CD8-positive, alpha-beta memory T cell (primary cell): ENCODE results near the gene PLEKHS1. TPM values are rescaled to one million over a fixed set of nuclear protein-coding genes. Genes with fewer than 3 reads are reported as not detected.
A peak's percentile ranks its signal among the peaks of the same experiment; 100 is the strongest.

ENCODE experiments used
- CTCF ChIA-PET: fragments of 350-600 bp; sonication (Branson Sonifier 250); formaldehyde crosslinking; loops from one replicate; lab custom pipeline; 2021; ENCODE audit warnings: antibody characterized with exemption; lab: Charles Lee
- POLR2A ChIA-PET: fragments of 350-600 bp; sonication (Branson Sonifier 250); formaldehyde crosslinking; loops from one replicate; lab custom pipeline; 2021; ENCODE audit warnings: antibody characterized with exemption; lab: Charles Lee
- DNase-seq, 5 donors: peaks; one replicate each; pipeline versions ENCODE4 v3.0.0 to v3.0.0-alpha.2; 2020 to 2022; ENCODE audit warnings: mixed read lengths in 1 of 5
- H3K27ac ChIP-seq: one replicate; pipeline ENCODE4 v1.7.0; 2013; ENCODE audit warnings: low read depth, mild to moderate bottlenecking, low read length, moderate library complexity
- H3K27me3 ChIP-seq: 2 replicates; pipeline ENCODE4 v1.7.0; 2013; ENCODE audit warnings: low read length, mild to moderate bottlenecking; ENCODE audit not compliant: insufficient read depth, poor library complexity, severe bottlenecking
- H3K36me3 ChIP-seq: 2 replicates; pipeline ENCODE4 v1.7.0; 2013; ENCODE audit warnings: mild to moderate bottlenecking, low read length, moderate library complexity; ENCODE audit not compliant: insufficient read depth
- H3K4me1 ChIP-seq: 2 replicates; pipeline ENCODE4 v1.7.0; 2013; ENCODE audit warnings: mild to moderate bottlenecking, low read length, moderate library complexity; ENCODE audit not compliant: insufficient read depth
- H3K4me3 ChIP-seq: 2 replicates; pipeline ENCODE4 v1.7.0; 2013; ENCODE audit warnings: mild to moderate bottlenecking, low read length
- H3K9me3 ChIP-seq: 2 replicates; pipeline ENCODE4 v1.7.0; 2013; ENCODE audit warnings: mild to moderate bottlenecking, low read length
- H3K27ac Mint-ChIP-seq, 8 donors: one replicate each; pipeline ENCODE4 v1.8.0; 2020 to 2021; ENCODE audit warnings: mixed read lengths in 8 of 8, mild to moderate bottlenecking in 6 of 8, inconsistent platforms in 3 of 8, moderate library complexity in 3 of 8
- H3K27me3 Mint-ChIP-seq, 2 donors: one replicate each; pipeline ENCODE4 v1.8.0; 2020 to 2021; ENCODE audit warnings: mixed read lengths in 2 of 2, mild to moderate bottlenecking in 1 of 2, moderate library complexity in 1 of 2
- H3K36me3 Mint-ChIP-seq, 3 donors: one replicate each; pipeline ENCODE4 v1.8.0; 2020 to 2021; ENCODE audit warnings: mixed read lengths in 3 of 3, inconsistent platforms in 1 of 3, mild to moderate bottlenecking in 1 of 3
- H3K4me1 Mint-ChIP-seq, 3 donors: one replicate each; pipeline ENCODE4 v1.8.0; 2020 to 2021; ENCODE audit warnings: mixed read lengths in 3 of 3, inconsistent platforms in 1 of 3, mild to moderate bottlenecking in 1 of 3
- H3K4me3 Mint-ChIP-seq, 7 donors: one replicate each; pipeline ENCODE4 v1.8.0; 2020 to 2021; ENCODE audit warnings: mixed read lengths in 7 of 7, mild to moderate bottlenecking in 6 of 7, moderate library complexity in 4 of 7, inconsistent platforms in 2 of 7
- H3K9me3 Mint-ChIP-seq, 5 donors: one replicate each; pipeline ENCODE4 v1.8.0; 2020 to 2022; ENCODE audit warnings: mixed read lengths in 5 of 5, mild to moderate bottlenecking in 3 of 5, moderate library complexity in 2 of 5, inconsistent platforms in 1 of 5
- polyA plus RNA-seq: library from polyadenylated mRNA; unstranded; fragments of 300-500 nt; fragmentation: Illumina TruSeq; gene quantifications from one replicate; pipeline ENCODE4 v1.2.3, GENCODE V29; 2021
- total RNA-seq, 2 experiments: library from RNA; stranded (reverse); gene quantifications; one replicate each; pipeline ENCODE4 v1.2.3, GENCODE V29; 2021

The PLEKHS1 gene
- total and polyA plus RNA-seq, 3 experiments from 2014 or later = not detected

- DNase-seq = no peak
- H3K4me3 ChIP-seq = no peak overlapping the region
- no peak overlapping the region for H3K4me3 Mint-ChIP-seq
- H3K9me3 ChIP-seq = no peaks in the 10 kb centered on the region
- ChIA-PET CTCF (interaction anchor here (1.1 to 1.2 kb wide), 2 partner anchors 8 to 11 kb away, joined by 3 read pairs; no protein-coding TSS in a partner anchor), POLR2A (no interaction called here)
- no peaks in the 10 kb centered on the region for H3K27me3 ChIP-seq
- no peaks in the 10 kb centered on the region for H3K27me3 Mint-ChIP-seq
- H3K9me3 Mint-ChIP-seq = no peaks in the 10 kb centered on the region
- H3K4me1 ChIP-seq = no peaks in the 10 kb centered on the region
- peak overlapping the region in 1 of 8 donors; percentile 15 for H3K27ac Mint-ChIP-seq
- H3K36me3 Mint-ChIP-seq = peaks cover 8 to 73% (median 18%) of the 10 kb centered on the region in 3 donors
- H3K4me1 Mint-ChIP-seq = peaks cover 24 to 40% (median 35%) of the 10 kb centered on the region in 3 donors
- H3K36me3 ChIP-seq = peaks cover 5% of the 10 kb centered on the region
- H3K27ac ChIP-seq = no peak overlapping the region
Measured at GRCh38 chr10:113712755-113713639, 38.5 kb upstream of the PLEKHS1 start.

GRCh38 chr10:113713640-113713982 is 37.9 kb upstream of the PLEKHS1 start:
- no peaks in the 10 kb centered on the region for H3K4me1 ChIP-seq
- no peak overlapping the region for H3K4me3 Mint-ChIP-seq
- no peak overlapping the region for H3K4me3 ChIP-seq
- DNase-seq = no peak
- H3K27ac ChIP-seq = no peak overlapping the region
- ChIA-PET POLR2A (no interaction called here), CTCF (interaction anchor here (1.1 to 1.2 kb wide), 2 partner anchors 9 to 12 kb away, joined by 3 read pairs; no protein-coding TSS in a partner anchor)
- H3K9me3 Mint-ChIP-seq = no peaks in the 10 kb centered on the region
- H3K27me3 Mint-ChIP-seq = no peaks in the 10 kb centered on the region
- peaks cover 8 to 76% (median 21%) of the 10 kb centered on the region in 3 donors for H3K36me3 Mint-ChIP-seq
- H3K36me3 ChIP-seq = no peaks in the 10 kb centered on the region
- no peaks in the 10 kb centered on the region for H3K9me3 ChIP-seq
- no peak overlapping the region for H3K27ac Mint-ChIP-seq
- H3K4me1 Mint-ChIP-seq = peaks cover 21 to 34% (median 29%) of the 10 kb centered on the region in 3 donors
- H3K27me3 ChIP-seq = no peaks in the 10 kb centered on the region

GRCh38 chr10:113716109-113716910 is 35.2 kb upstream of the PLEKHS1 start:
- Histone ChIP-seq H3K27ac (no peak overlapping the region), H3K4me3 (no peak overlapping the region), H3K36me3 (peaks cover 14% of the 10 kb centered on the region), H3K27me3 (no peaks in the 10 kb centered on the region), H3K4me1 (no peaks in the 10 kb centered on the region), H3K9me3 (no peaks in the 10 kb centered on the region)
- CTCF ChIA-PET = interaction anchor here (1.2 kb wide), 1 partner anchor 34 kb away, joined by 3 read pairs; no protein-coding TSS in a partner anchor
- peaks cover 14 to 80% (median 31%) of the 10 kb centered on the region in 3 donors for H3K36me3 Mint-ChIP-seq
- no peaks in the 10 kb centered on the region for H3K27me3 Mint-ChIP-seq
- no peaks in the 10 kb centered on the region for H3K9me3 Mint-ChIP-seq
- no peak for DNase-seq
- POLR2A ChIA-PET = no interaction called here
- no peak overlapping the region for H3K4me3 Mint-ChIP-seq
- H3K4me1 Mint-ChIP-seq = peaks cover 7 to 13% (median 8%) of the 10 kb centered on the region in 3 donors
- H3K27ac Mint-ChIP-seq = no peak overlapping the region

- Histone ChIP-seq H3K4me3 (no peak overlapping the region), H3K9me3 (no peaks in the 10 kb centered on the region), H3K36me3 (peaks cover 27% of the 10 kb centered on the region), H3K27ac (no peak overlapping the region), H3K4me1 (no peaks in the 10 kb centered on the region), H3K27me3 (no peaks in the 10 kb centered on the region)
- Mint-ChIP-seq H3K36me3 (peaks cover 17 to 84% (median 40%) of the 10 kb centered on the region in 3 donors), H3K27me3 (no peaks in the 10 kb centered on the region), H3K4me3 (no peak overlapping the region), H3K27ac (no peak overlapping the region), H3K4me1 (peaks cover 3 to 8% (median 4%) of the 10 kb centered on the region in 3 donors), H3K9me3 (no peaks in the 10 kb centered on the region)
- POLR2A ChIA-PET = no interaction called here
- CTCF ChIA-PET = no interaction called here
- DNase-seq = no peak
Measured at GRCh38 chr10:113718969-113719822, 32.3 kb upstream of the PLEKHS1 start.

DNA sequence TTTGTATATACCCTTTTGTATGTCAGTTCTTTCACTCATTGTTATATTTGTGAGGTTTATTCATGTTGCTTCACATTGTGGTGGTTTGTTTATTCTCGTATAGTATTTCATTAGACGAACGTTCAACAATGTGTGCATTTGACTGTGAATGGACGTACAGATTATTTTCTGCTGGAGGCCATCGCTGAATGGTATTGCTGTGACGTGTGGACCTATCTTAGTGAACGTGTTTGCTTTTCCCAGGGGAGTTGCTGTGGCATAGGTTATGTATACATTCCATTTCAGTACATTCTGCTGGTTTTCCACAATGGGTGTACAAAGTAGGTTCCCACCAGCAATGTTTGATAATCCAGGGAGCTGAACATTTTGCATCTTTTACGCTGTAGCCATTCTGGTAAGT is 31.1 kb upstream of the PLEKHS1 start:
- no peak overlapping the region for H3K4me3 Mint-ChIP-seq
- no peaks in the 10 kb centered on the region for H3K9me3 Mint-ChIP-seq
- no peak for DNase-seq
- Histone ChIP-seq H3K36me3 (peaks cover 37% of the 10 kb centered on the region), H3K4me1 (no peaks in the 10 kb centered on the region), H3K27me3 (no peaks in the 10 kb centered on the region), H3K4me3 (no peak overlapping the region), H3K9me3 (no peaks in the 10 kb centered on the region), H3K27ac (no peak overlapping the region)
- POLR2A ChIA-PET = no interaction called here
- H3K27ac Mint-ChIP-seq = no peak overlapping the region
- H3K4me1 Mint-ChIP-seq = peaks cover 3 to 8% (median 4%) of the 10 kb centered on the region in 3 donors
- peaks cover 17 to 90% (median 45%) of the 10 kb centered on the region in 3 donors for H3K36me3 Mint-ChIP-seq
- CTCF ChIA-PET = no interaction called here
- H3K27me3 Mint-ChIP-seq = no peaks in the 10 kb centered on the region

- Mint-ChIP-seq H3K27ac (no peak overlapping the region), H3K4me3 (no peak overlapping the region), H3K27me3 (no peaks in the 10 kb centered on the region), H3K4me1 (no peaks in the 10 kb centered on the region), H3K9me3 (no peaks in the 10 kb centered on the region), H3K36me3 (peaks cover 16 to 49% (median 26%) of the 10 kb centered on the region in 3 donors)
- no peak for DNase-seq
- Histone ChIP-seq H3K4me1 (no peaks in the 10 kb centered on the region), H3K4me3 (no peak overlapping the region), H3K27me3 (no peaks in the 10 kb centered on the region), H3K36me3 (peaks cover 20% of the 10 kb centered on the region), H3K9me3 (no peaks in the 10 kb centered on the region), H3K27ac (no peak overlapping the region)
- ChIA-PET CTCF (interaction anchor here (0.6 to 1.1 kb wide), 2 partner anchors 53 to 66 kb away, joined by 3 read pairs; partner anchors contain the start of gene CASP7), POLR2A (no interaction called here)
Measured at GRCh38 chr10:113732160-113732881, 19.2 kb upstream of the PLEKHS1 start.

DNA sequence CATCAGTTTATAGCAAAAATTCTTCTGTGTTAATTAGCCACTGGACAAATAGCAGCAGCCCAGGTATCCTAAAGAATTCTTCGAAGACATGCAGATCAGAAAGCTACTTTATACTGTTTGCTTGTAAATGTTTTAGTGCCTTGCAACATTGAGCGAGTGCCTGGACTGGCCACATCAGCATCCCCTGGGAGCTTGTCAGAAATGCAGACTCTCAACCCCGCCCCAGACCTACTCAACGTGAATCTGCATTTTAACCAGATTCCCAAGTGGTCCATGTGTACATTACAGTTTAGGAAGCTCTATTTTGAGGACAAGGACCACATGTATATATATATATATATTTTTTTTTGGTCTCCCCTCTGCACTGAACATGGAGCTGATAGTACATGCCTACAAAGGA is 18.5 kb upstream of the PLEKHS1 start:
- Histone ChIP-seq H3K9me3 (no peaks in the 10 kb centered on the region), H3K36me3 (peaks cover 20% of the 10 kb centered on the region), H3K4me1 (no peaks in the 10 kb centered on the region), H3K4me3 (no peak overlapping the region), H3K27me3 (no peaks in the 10 kb centered on the region), H3K27ac (no peak overlapping the region)
- no peak overlapping the region for H3K4me3 Mint-ChIP-seq
- CTCF ChIA-PET = interaction anchor here (0.6 to 1.2 kb wide), 3 partner anchors 8 to 66 kb away, joined by 3 read pairs; partner anchors contain the start of gene CASP7
- no peaks in the 10 kb centered on the region for H3K27me3 Mint-ChIP-seq
- no peaks in the 10 kb centered on the region for H3K4me1 Mint-ChIP-seq
- peaks cover 13 to 45% (median 23%) of the 10 kb centered on the region in 3 donors for H3K36me3 Mint-ChIP-seq
- no peak overlapping the region for H3K27ac Mint-ChIP-seq
- H3K9me3 Mint-ChIP-seq = no peaks in the 10 kb centered on the region
- POLR2A ChIA-PET = no interaction called here
- DNase-seq = no peak
